Liver (tissue), 9 donors: ENCODE results near the gene AMBN. TPM values are rescaled to one million over a fixed set of nuclear protein-coding genes. Genes with fewer than 3 reads are reported as not detected.
"Not testable (repeated sequence)": the region's sequence is repeated elsewhere in the genome, so short reads cannot be mapped to it uniquely, and the experiment has no call there.

ENCODE experiments used
- DNase-seq: peaks from one replicate; pipeline ENCODE4 v3.0.0-alpha.2; 2017; ENCODE audit warnings: low spot score
- H3K27ac ChIP-seq, 2 donors: one replicate each; pipeline ENCODE4 v1.7.0; 2013; ENCODE audit warnings: inconsistent platforms in 2 of 2, low read length in 2 of 2, control low read depth in 1 of 2, low read depth in 1 of 2, mild to moderate bottlenecking in 1 of 2
- H3K27me3 ChIP-seq, 4 donors: one replicate each; pipeline versions ENCODE4 v1.6.1 to v1.7.0; 2013; ENCODE audit warnings: low read length in 3 of 4, inconsistent platforms in 1 of 4, mild to moderate bottlenecking in 1 of 4, moderate library complexity in 1 of 4; ENCODE audit not compliant: control insufficient read depth in 4 of 4, insufficient read depth in 4 of 4
- H3K36me3 ChIP-seq, 4 donors: one replicate each; pipeline versions ENCODE4 v1.6.1 to v1.7.0; 2013; ENCODE audit warnings: low read length in 3 of 4, mild to moderate bottlenecking in 3 of 4, low read depth in 1 of 4, moderate library complexity in 1 of 4; ENCODE audit not compliant: control insufficient read depth in 4 of 4, insufficient read depth in 3 of 4
- H3K4me1 ChIP-seq, 4 donors: one replicate each; pipeline versions ENCODE4 v1.6.1 to v1.7.0; 2013; ENCODE audit warnings: low read length in 3 of 4, mild to moderate bottlenecking in 3 of 4, moderate library complexity in 1 of 4; ENCODE audit not compliant: control insufficient read depth in 4 of 4, insufficient read depth in 4 of 4
- H3K4me3 ChIP-seq, 3 donors: one replicate each; pipeline versions ENCODE4 v1.6.1 to v1.7.0; 2013; ENCODE audit warnings: low read length in 3 of 3, control low read depth in 1 of 3, low read depth in 1 of 3, mild to moderate bottlenecking in 1 of 3
- H3K9ac ChIP-seq, 2 donors: one replicate each; pipeline ENCODE4 v1.7.0; 2013; ENCODE audit warnings: low read length in 2 of 2, mild to moderate bottlenecking in 2 of 2, moderate library complexity in 2 of 2, control low read depth in 1 of 2, low read depth in 1 of 2
- H3K9me3 ChIP-seq, 4 donors: one replicate each; pipeline versions ENCODE4 v1.6.1 to v1.7.0; 2013; ENCODE audit warnings: low read length in 3 of 4; ENCODE audit not compliant: control insufficient read depth in 4 of 4
- ATF3 ChIP-seq: IDR thresholded peaks from 2 replicates; pipeline ENCODE4 v1.6.1; 2016; ENCODE audit warnings: antibody characterized with exemption
- CTCF ChIP-seq: fragments of 150-350 bp; IDR thresholded peaks from 2 replicates; pipeline ENCODE4 v1.5.1; 2017; ENCODE audit warnings: improper control_type of control experiment, low read depth, low read length; ENCODE audit not compliant: missing input control
- EGR1 ChIP-seq, 2 donors: IDR thresholded peaks; 2 replicates each; pipeline ENCODE4 v1.6.1; 2016 to 2018; ENCODE audit warnings: antibody characterized with exemption in 2 of 2, low read depth in 2 of 2
- FOXA1 ChIP-seq: IDR thresholded peaks from 2 replicates; pipeline ENCODE4 v1.6.1; 2016; ENCODE audit warnings: antibody characterized with exemption
- FOXA2 ChIP-seq: IDR thresholded peaks from 2 replicates; pipeline ENCODE4 v1.6.1; 2016; ENCODE audit warnings: antibody characterized with exemption
- GABPA ChIP-seq, 2 donors: IDR thresholded peaks in 1 of 2; conservative IDR thresholded peaks in 1 of 2; 2 replicates each; pipeline ENCODE4 v1.6.1; 2016; ENCODE audit warnings: antibody characterized with exemption in 2 of 2, mild to moderate bottlenecking in 1 of 2, moderate library complexity in 1 of 2
- HNF4G ChIP-seq: IDR thresholded peaks from 2 replicates; pipeline ENCODE4 v1.6.1; 2016; ENCODE audit warnings: antibody characterized with exemption
- JUND ChIP-seq, 2 donors: IDR thresholded peaks; 2 replicates each; pipeline ENCODE4 v1.6.1; 2016; ENCODE audit warnings: antibody characterized with exemption in 2 of 2
- MAX ChIP-seq: IDR thresholded peaks from 2 replicates; pipeline ENCODE4 v1.6.1; 2016; ENCODE audit warnings: antibody characterized with exemption
- NR2F2 ChIP-seq: IDR thresholded peaks from 2 replicates; pipeline ENCODE4 v1.6.1; 2016; ENCODE audit warnings: antibody characterized with exemption
- RAD21 ChIP-seq, 2 donors: IDR thresholded peaks; 2 replicates each; pipeline ENCODE4 v1.6.1; 2016; ENCODE audit warnings: antibody characterized with exemption in 2 of 2, mild to moderate bottlenecking in 2 of 2
- REST ChIP-seq: IDR thresholded peaks from 2 replicates; pipeline ENCODE4 v1.6.1; 2016; ENCODE audit warnings: antibody characterized with exemption, mild to moderate bottlenecking
- RXRA ChIP-seq, 2 donors: IDR thresholded peaks; 2 replicates each; pipeline ENCODE4 v1.6.1; 2017 to 2018; ENCODE audit warnings: antibody characterized with exemption in 2 of 2, mild to moderate bottlenecking in 1 of 2
- SP1 ChIP-seq: IDR thresholded peaks from 2 replicates; pipeline ENCODE4 v1.6.1; 2018; ENCODE audit warnings: antibody characterized with exemption, mild to moderate bottlenecking
- TAF1 ChIP-seq: conservative IDR thresholded peaks from 2 replicates; pipeline ENCODE4 v1.6.1; 2016; ENCODE audit warnings: antibody characterized with exemption, mild to moderate bottlenecking
- YY1 ChIP-seq: IDR thresholded peaks from 2 replicates; pipeline ENCODE4 v1.6.1; 2016; ENCODE audit warnings: antibody characterized with exemption, mild to moderate bottlenecking
- WGBS: extraction: QIAGEN DNeasy Blood & Tissue Kit; methylation state at CpG from one replicate; pipeline ENCODE4 v1.1.7; 2013; 5-methylcytosine and 5-hydroxymethylcytosine counted together
- polyA plus RNA-seq, 2 donors: library from polyadenylated mRNA; stranded (reverse) in 1 of 2; unstranded in 1 of 2; fragments of 200-250 nt in 1 of 2; fragments of >200 nt in 1 of 2; fragmentation: Nextera tagmentation in 1 of 2; extraction: Ambion mirVana in 1 of 2; gene quantifications; one replicate each; pipeline versions ENCODE4 v1.2.1 to v1.2.3, GENCODE V29; 2013 to 2015
- total RNA-seq, 2 donors: library from RNA; depleted of rRNA; stranded (reverse); fragments of >200 nt; gene quantifications; one replicate each; pipeline ENCODE4 v1.2.3, GENCODE V29; 2014
- donor health status: healthy.
- donor health status: healthy.
- donor health status: healthy.
- donor health status: healthy.
- donor health status: healthy.

AMBN gene
- total and polyA plus RNA-seq, 4 donors: not detected

- H3K9me3 ChIP-seq: peaks cover 0 to 2% (median 0%) of the 10 kb centered on the region in 4 donors
- H3K9ac ChIP-seq: no peak overlapping the region
- no peaks in the 10 kb centered on the region for H3K27me3 ChIP-seq
- 91% methylated on average over 2 of the region's 2 CpGs for WGBS
- no peak overlapping the region for H3K4me3 ChIP-seq
- DNase-seq: no peak
- no peaks in the 10 kb centered on the region for H3K36me3 ChIP-seq
- no peak overlapping the region for H3K27ac ChIP-seq
- TF ChIP-seq RAD21 (IDR thresholded peaks at IDR 0.05): no peak
- TF ChIP-seq RXRA (IDR thresholded peaks at IDR 0.05): no peak
- no peak for TF ChIP-seq NR2F2
- no peak for TF ChIP-seq CTCF
- TF ChIP-seq GABPA (IDR thresholded peaks at IDR 0.05 in 1 of 2, conservative IDR thresholded peaks at IDR 0.05 in 1 of 2): no peak
- TF ChIP-seq JUND (IDR thresholded peaks at IDR 0.05): no peak
- TF ChIP-seq FOXA2: no peak
- no peak for TF ChIP-seq REST
- no peak for TF ChIP-seq TAF1
- no peak for TF ChIP-seq YY1
- no peak for TF ChIP-seq FOXA1
- TF ChIP-seq HNF4G: no peak
- no peak for TF ChIP-seq EGR1 (IDR thresholded peaks at IDR 0.05; ENCODE audit: low read depth in 2 of 2)
- no peak for TF ChIP-seq ATF3
- no peak for TF ChIP-seq SP1
- no peak for TF ChIP-seq MAX
- H3K4me1 ChIP-seq: peaks cover 0 to 9% (median 3%) of the 10 kb centered on the region in 4 donors
These were observed 48.1 kb downstream of the AMBN start for GRCh38 chr4:70640192-70640591.

GRCh38 chr4:70650741-70651140 lies 58.7 kb downstream of the AMBN start:
- not testable (repeated sequence) for H3K36me3 ChIP-seq, H3K27ac ChIP-seq, DNase-seq, H3K4me1 ChIP-seq, H3K27me3 ChIP-seq, H3K9me3 ChIP-seq, H3K9ac ChIP-seq, H3K4me3 ChIP-seq
- WGBS: 85% methylated on average over 4 of the region's 4 CpGs
